Measurements from ENCODE around the gene CSH1. TPM values are rescaled to one million over a fixed set of nuclear protein-coding genes. Genes with fewer than 3 reads are reported as not detected.

CSH1 gene
- total and polyA plus RNA-seq, 2 donors (not counting 3 experiments of a cell fraction or from before 2014, with no cell fraction given) = not detected

GRCh38 chr17:63854709-63855108, 41.7 kb downstream of the CSH1 start:
- Histone ChIP-seq H3K9ac (replicated peaks; ENCODE audit: extremely low read depth, insufficient read depth, low read length) (no peak overlapping the region), H3K36me3 (ENCODE audit: control insufficient read depth in 2 of 2, extremely low read depth in 1 of 2, insufficient read depth in 2 of 2, low read length in 2 of 2) (no peaks in the 10 kb centered on the region), H4K20me1 (replicated peaks; ENCODE audit: control insufficient read depth, extremely low read depth, insufficient read depth, low read length) (no peaks in the 10 kb centered on the region), H3K9me1 (replicated peaks; ENCODE audit: control insufficient read depth, extremely low read depth, insufficient read depth, low read length) (no peaks in the 10 kb centered on the region), H3K9me3 (replicated peaks; ENCODE audit: control insufficient read depth, insufficient read depth, low read length) (no peaks in the 10 kb centered on the region), H3K4me3 (replicated peaks in 1 of 3; ENCODE audit: insufficient read depth in 1 of 3, low read depth in 1 of 3, low read length in 3 of 3) (no peak overlapping the region), H2AFZ (ENCODE audit: low read depth, low read length) (no peak overlapping the region), H3K4me1 (ENCODE audit: control insufficient read depth, extremely low read depth, insufficient read depth, low read length) (no peaks in the 10 kb centered on the region), H3K27ac (ENCODE audit: insufficient read depth, low read depth, low read length) (no peak overlapping the region), H3K27me3 (ENCODE audit: control insufficient read depth in 2 of 2, insufficient read depth in 2 of 2, low read length in 2 of 2) (peaks cover 3 to 10% of the 10 kb centered on the region in 2 experiments), H3K4me2 (ENCODE audit: insufficient read depth, low read length) (no peak overlapping the region), H3K79me2 (ENCODE audit: control insufficient read depth, insufficient read depth, low read length) (no peaks in the 10 kb centered on the region)
- dilution Hi-C loops (cut with MboI; ENCODE audit: extremely low pct_ligation_motif_present, low sequenced_read_pairs) (no loop called here), intact Hi-C loops (cut with micrococcal nuclease) (no loop called here)
- CTCF ChIA-PET = interaction anchor here (0.8 to 0.9 kb wide), 2 partner anchors 11 to 13 kb away, joined by 3 read pairs; no protein-coding TSS in a partner anchor
- POLR2A ChIA-PET = no interaction called here
- DNase-seq (ENCODE audit: low read depth, low spot score) (no peak), FAIRE-seq (no peak)
- TF ChIP-seq MYC (IDR thresholded peaks at IDR 0.05; ENCODE audit: low read depth, low read length) = no peak
- TF ChIP-seq GATA2 (IDR thresholded peaks at IDR 0.05; ENCODE audit: insufficient read depth, insufficient read length, low read depth, low read length) = no peak
- no peak for TF ChIP-seq POLR2A (IDR thresholded peaks at IDR 0.05; ENCODE audit: low read depth, low read length)
- no peak for TF ChIP-seq MAX (IDR thresholded peaks at IDR 0.05; ENCODE audit: insufficient read depth, insufficient read length)
- TF ChIP-seq JUN (IDR thresholded peaks at IDR 0.05; ENCODE audit: borderline replicate concordance, insufficient read depth, insufficient read length, low read depth) = no peak
- no peak for TF ChIP-seq CTCF (IDR thresholded peaks at IDR 0.05; ENCODE audit: extremely low read depth in 1 of 2, insufficient read depth in 1 of 2, low read depth in 1 of 2, low read length in 2 of 2)
- no peak for TF ChIP-seq EZH2 (IDR thresholded peaks at IDR 0.05; ENCODE audit: borderline replicate concordance, low read depth, low read length, severe bottlenecking)
- TF ChIP-seq POLR2AphosphoS5 (IDR thresholded peaks at IDR 0.05; ENCODE audit: insufficient read depth, low read depth, low read length) = no peak
- TF ChIP-seq FOS (IDR thresholded peaks at IDR 0.05; ENCODE audit: borderline replicate concordance, insufficient read depth, low read length) = no peak
- BruUV-seq (replicated peaks) = no TSS peak
